Neuronal stem cell (in vitro differentiated cells): ENCODE results near the gene PARP8.
"Not testable (repeated sequence)": the region's sequence is repeated elsewhere in the genome, so short reads cannot be mapped to it uniquely, and the experiment has no call there.

Experiments
- DNase-seq: peaks from one replicate; pipeline ENCODE4 v3.0.0-alpha.2; 2013; ENCODE audit warnings: low spot score
- H2AFZ ChIP-seq: one replicate; pipeline ENCODE4 v1.6.1; 2013; ENCODE audit warnings: mild to moderate bottlenecking, low read length, inconsistent platforms
- H2AK5ac ChIP-seq: 2 replicates; pipeline ENCODE4 v1.6.1; 2013; ENCODE audit warnings: low read depth, mild to moderate bottlenecking, inconsistent platforms, low read length, moderate library complexity, mixed read lengths
- H2BK120ac ChIP-seq: 2 replicates; pipeline ENCODE4 v1.6.1; 2013; ENCODE audit warnings: low read depth, mild to moderate bottlenecking, inconsistent platforms, low read length, moderate library complexity, mixed read lengths
- H2BK12ac ChIP-seq: one replicate; pipeline ENCODE4 v1.6.1; 2013; ENCODE audit warnings: low read length, inconsistent platforms
- H2BK15ac ChIP-seq: 2 replicates; pipeline ENCODE4 v1.6.1; 2013; ENCODE audit warnings: mild to moderate bottlenecking, low read length, inconsistent platforms, mixed read lengths
- H2BK5ac ChIP-seq: one replicate; pipeline ENCODE4 v1.6.1; 2013; ENCODE audit warnings: inconsistent platforms, mild to moderate bottlenecking, low read length, moderate library complexity
- H3K14ac ChIP-seq: one replicate; pipeline ENCODE4 v1.6.1; 2013; ENCODE audit warnings: low read length, inconsistent platforms
- H3K18ac ChIP-seq: 2 replicates; pipeline ENCODE4 v1.6.1; 2013; ENCODE audit warnings: low read length, inconsistent platforms
- H3K23ac ChIP-seq: 2 replicates; pipeline ENCODE4 v1.6.1; 2013; ENCODE audit warnings: low read depth, mild to moderate bottlenecking, mixed read lengths, low read length, inconsistent platforms; ENCODE audit not compliant: poor library complexity
- H3K27ac ChIP-seq: replicated peaks from 3 replicates; pipeline ENCODE4 v1.5.1; 2013; ENCODE audit warnings: low read length, inconsistent platforms
- H3K27me3 ChIP-seq, 3 experiments: 2 replicates each; pipeline ENCODE4 v1.6.1; 2013; ENCODE audit warnings: low read length in 3 of 3, mild to moderate bottlenecking in 2 of 3, inconsistent platforms in 1 of 3, low read depth in 1 of 3, mixed read lengths in 1 of 3, moderate library complexity in 1 of 3; ENCODE audit not compliant: control insufficient read depth in 3 of 3, insufficient read depth in 3 of 3
- H3K36me3 ChIP-seq, 2 donors: replicated peaks in 1 of 2; 2 replicates each; pipeline ENCODE4 v1.6.1; 2013; ENCODE audit warnings: low read length in 2 of 2; ENCODE audit not compliant: control insufficient read depth in 2 of 2, insufficient read depth in 2 of 2
- H3K4ac ChIP-seq: 2 replicates; pipeline ENCODE4 v1.6.1; 2013; ENCODE audit warnings: inconsistent platforms, mild to moderate bottlenecking, low read length, moderate library complexity
- H3K4me1 ChIP-seq, 2 donors: 1 replicate in 1 of 2; 2 replicates in 1 of 2; pipeline ENCODE4 v1.6.1; 2013; ENCODE audit warnings: low read length in 2 of 2, low read depth in 1 of 2; ENCODE audit not compliant: control insufficient read depth in 2 of 2, insufficient read depth in 1 of 2
- H3K4me2 ChIP-seq: one replicate; pipeline ENCODE4 v1.6.1; 2013; ENCODE audit warnings: mild to moderate bottlenecking, low read length, inconsistent platforms; ENCODE audit not compliant: insufficient read depth, poor library complexity, severe bottlenecking
- H3K4me3 ChIP-seq, 2 donors: 2 replicates each; pipeline ENCODE4 v1.5.1; 2013; ENCODE audit warnings: low read length in 2 of 2, mild to moderate bottlenecking in 2 of 2, inconsistent platforms in 1 of 2, moderate library complexity in 1 of 2
- H3K79me1 ChIP-seq: one replicate; pipeline ENCODE4 v1.6.1; 2013; ENCODE audit warnings: low read depth, mild to moderate bottlenecking, inconsistent platforms, low read length, moderate library complexity
- H3K9ac ChIP-seq: one replicate; pipeline ENCODE4 v1.6.1; 2013; ENCODE audit warnings: mild to moderate bottlenecking, low read depth, low read length, inconsistent platforms; ENCODE audit not compliant: poor library complexity
- H3K9me3 ChIP-seq, 2 donors: replicated peaks in 1 of 2; 2 replicates each; pipeline versions ENCODE3 to v1.6.1; 2013; ENCODE audit warnings: low read length in 2 of 2, mild to moderate bottlenecking in 2 of 2, inconsistent platforms in 1 of 2, low read depth in 1 of 2, mixed read lengths in 1 of 2, moderate library complexity in 1 of 2; ENCODE audit not compliant: control insufficient read depth in 2 of 2, insufficient read depth in 1 of 2
- H4K8ac ChIP-seq: one replicate; pipeline ENCODE4 v1.6.1; 2013; ENCODE audit warnings: low read depth, mild to moderate bottlenecking, inconsistent platforms, low read length, moderate library complexity
- H4K91ac ChIP-seq: one replicate; pipeline ENCODE4 v1.6.1; 2013; ENCODE audit warnings: low read length, low read depth, mild to moderate bottlenecking, inconsistent platforms; ENCODE audit not compliant: poor library complexity
- WGBS, 2 donors: extraction: QIAGEN DNeasy Blood & Tissue Kit; methylation state at CpG; one replicate each; pipeline ENCODE4 v1.1.7; 2013; ENCODE audit warnings: missing lambda C conversion rate in 2 of 2, mixed read lengths in 1 of 2; ENCODE audit not compliant: insufficient read length in 2 of 2, insufficient replicate concordance in 1 of 2; ENCODE audit errors: extremely low coverage in 2 of 2; 5-methylcytosine and 5-hydroxymethylcytosine counted together

Gene PARP8

GRCh38 chr5:50663636-50664035 is 2.8 kb upstream of the PARP8 start:
- H3K36me3 ChIP-seq = no peaks in the 10 kb centered on the region
- DNase-seq = no peak

GRCh38 chr5:50665091-50665490 is 1.3 kb upstream of the PARP8 start:
- no peaks in the 10 kb centered on the region for H3K27me3 ChIP-seq
- H4K8ac ChIP-seq = no peak overlapping the region
- no peak overlapping the region for H2BK120ac ChIP-seq
- H2BK12ac ChIP-seq = no peak overlapping the region
- no peaks in the 10 kb centered on the region for H3K36me3 ChIP-seq
- H3K79me1 ChIP-seq = no peaks in the 10 kb centered on the region
- no peak overlapping the region for H3K9ac ChIP-seq
- no peak overlapping the region for H3K4ac ChIP-seq
- H3K14ac ChIP-seq = no peak overlapping the region
- H3K18ac ChIP-seq = no peak overlapping the region
- H4K91ac ChIP-seq = no peak overlapping the region
- no peaks in the 10 kb centered on the region for H3K9me3 ChIP-seq
- no peak overlapping the region for H2AK5ac ChIP-seq
- no peaks in the 10 kb centered on the region for H3K4me1 ChIP-seq
- H2AFZ ChIP-seq = no peak overlapping the region
- no peak overlapping the region for H3K4me2 ChIP-seq
- no peak for DNase-seq
- no peak overlapping the region for H3K27ac ChIP-seq
- no peak overlapping the region for H2BK5ac ChIP-seq
- H3K4me3 ChIP-seq = no peak overlapping the region
- H3K23ac ChIP-seq = no peak overlapping the region
- no peak overlapping the region for H2BK15ac ChIP-seq

More at GRCh38 chr5:50663636-50664035, 2.8 kb upstream of the PARP8 start:
- Histone ChIP-seq H3K27ac (no peak overlapping the region), H3K4me2 (no peak overlapping the region), H2AK5ac (no peak overlapping the region), H3K79me1 (no peaks in the 10 kb centered on the region), H2BK5ac (no peak overlapping the region), H3K27me3 (no peaks in the 10 kb centered on the region), H2AFZ (no peak overlapping the region), H4K91ac (no peak overlapping the region), H3K14ac (no peak overlapping the region), H3K18ac (no peak overlapping the region), H2BK120ac (no peak overlapping the region), H4K8ac (no peak overlapping the region), H2BK12ac (no peak overlapping the region), H3K4me1 (no peaks in the 10 kb centered on the region), H3K4me3 (no peak overlapping the region), H2BK15ac (no peak overlapping the region), H3K4ac (no peak overlapping the region), H3K9me3 (no peaks in the 10 kb centered on the region), H3K23ac (no peak overlapping the region), H3K9ac (no peak overlapping the region)
- no CpG with 5 or more reads among the region's 4 CpGs for WGBS, 2 donors

- H2BK120ac ChIP-seq, H3K27me3 ChIP-seq, H3K27ac ChIP-seq, H3K18ac ChIP-seq, H2BK15ac ChIP-seq, H3K36me3 ChIP-seq, H2BK5ac ChIP-seq, H2BK12ac ChIP-seq, H3K23ac ChIP-seq, H4K91ac ChIP-seq, H3K9ac ChIP-seq, H4K8ac ChIP-seq, H3K4me1 ChIP-seq, DNase-seq, H3K4ac ChIP-seq, H3K4me2 ChIP-seq, H3K14ac ChIP-seq, H2AK5ac ChIP-seq, H3K79me1 ChIP-seq, H3K9me3 ChIP-seq: not testable (repeated sequence)
- Histone ChIP-seq H2AFZ (peak overlapping the region; percentile 99), H3K4me3 (peak overlapping the region in 1 of 2 donors; percentile 90)
- no CpG with 5 or more reads among the region's 8 CpGs for WGBS, 2 donors
Observed at GRCh38 chr5:50665761-50666202, 655 bp upstream of the PARP8 start.

- WGBS, 2 donors = no CpG with 5 or more reads among the region's 46 CpGs
- H3K27ac ChIP-seq = peak overlapping the region; percentile 76
Observed at GRCh38 chr5:50667023-50667652, 701 bp downstream of the PARP8 start.

More at GRCh38 chr5:50667023-50667652, 701 bp downstream of the PARP8 start:
- no peak overlapping the region for H4K8ac ChIP-seq
- H3K4me1 ChIP-seq = no peaks in the 10 kb centered on the region
- H3K23ac ChIP-seq = peak overlapping the region; percentile 44
- H4K91ac ChIP-seq = no peak overlapping the region
- peak overlapping the region; percentile 96 for H2BK5ac ChIP-seq
- H2AFZ ChIP-seq = peak overlapping the region; percentile 99
- H2BK15ac ChIP-seq = peak overlapping the region; percentile 85
- H2BK12ac ChIP-seq = peak overlapping the region; percentile 41
- no peaks in the 10 kb centered on the region for H3K79me1 ChIP-seq
- peak; percentile 65 for DNase-seq
- H3K18ac ChIP-seq = peak overlapping the region; percentile 99
- H3K4ac ChIP-seq = no peak overlapping the region
- no peaks in the 10 kb centered on the region for H3K9me3 ChIP-seq
- peak overlapping the region; percentile 54 for H2BK120ac ChIP-seq
- H3K36me3 ChIP-seq = no peaks in the 10 kb centered on the region
- peak overlapping the region; percentile 35 for H2AK5ac ChIP-seq
- H3K14ac ChIP-seq = no peak overlapping the region
- peak overlapping the region; percentile 64 for H3K4me2 ChIP-seq
- peak overlapping the region; percentile 90 to 98 for H3K4me3 ChIP-seq
- peak overlapping the region; percentile 91 for H3K9ac ChIP-seq
- H3K27me3 ChIP-seq = no peaks in the 10 kb centered on the region
